Measurements from ENCODE around the gene ATAT1.

DNA sequence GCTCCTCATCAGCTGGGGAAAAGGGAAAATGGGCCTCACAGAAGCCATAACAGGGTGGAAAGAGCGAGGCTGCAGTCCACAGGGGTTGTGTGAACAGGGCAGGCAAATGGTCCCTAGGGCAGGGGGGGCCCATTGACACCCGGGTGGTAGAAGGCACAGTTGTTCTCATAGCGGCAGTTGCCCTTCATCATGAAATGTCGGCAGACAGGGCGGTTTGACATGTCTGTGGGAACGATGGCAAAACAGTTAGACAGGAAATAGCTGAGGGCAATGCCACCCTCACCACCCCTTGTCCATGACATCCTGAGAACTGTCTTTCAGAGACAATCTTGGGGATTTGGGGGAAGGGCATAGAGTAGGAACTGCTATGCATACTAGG, 25.2 kb upstream of the ATAT1 start:
- no peak for TF ChIP-seq ZSCAN29 (IDR thresholded peaks at IDR 0.05)
- TF ChIP-seq CREB1 (IDR thresholded peaks at IDR 0.05), result no peak
- TF ChIP-seq CREB1 (CRISPR knock-in tag; IDR thresholded peaks at IDR 0.05), result no peak
- no peak for TF ChIP-seq SMARCA5 (IDR thresholded peaks at IDR 0.05)
- TF ChIP-seq, protein P1, sequence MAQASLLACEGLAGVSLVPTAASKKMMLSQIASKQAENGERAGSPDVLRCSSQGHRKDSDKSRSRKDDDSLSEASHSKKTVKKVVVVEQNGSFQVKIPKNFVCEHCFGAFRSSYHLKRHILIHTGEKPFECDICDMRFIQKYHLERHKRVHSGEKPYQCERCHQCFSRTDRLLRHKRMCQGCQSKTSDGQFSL (CRISPR knock-in tag; IDR thresholded peaks at IDR 0.05), result no peak
- TF ChIP-seq, protein P1 (tag; IDR thresholded peaks at IDR 0.05), result no peak
- TF ChIP-seq RBM39 (optimal IDR thresholded peaks at IDR 0.05; ENCODE audit: low read depth, low read length), result no peak
- TF ChIP-seq, protein P2, sequence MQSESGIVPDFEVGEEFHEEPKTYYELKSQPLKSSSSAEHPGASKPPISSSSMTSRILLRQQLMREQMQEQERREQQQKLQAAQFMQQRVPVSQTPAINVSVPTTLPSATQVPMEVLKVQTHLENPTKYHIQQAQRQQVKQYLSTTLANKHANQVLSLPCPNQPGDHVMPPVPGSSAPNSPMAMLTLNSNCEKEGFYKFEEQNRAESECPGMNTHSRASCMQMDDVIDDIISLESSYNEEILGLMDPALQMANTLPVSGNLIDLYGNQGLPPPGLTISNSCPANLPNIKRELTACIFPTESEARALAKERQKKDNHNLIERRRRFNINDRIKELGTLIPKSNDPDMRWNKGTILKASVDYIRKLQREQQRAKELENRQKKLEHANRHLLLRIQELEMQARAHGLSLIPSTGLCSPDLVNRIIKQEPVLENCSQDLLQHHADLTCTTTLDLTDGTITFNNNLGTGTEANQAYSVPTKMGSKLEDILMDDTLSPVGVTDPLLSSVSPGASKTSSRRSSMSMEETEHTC (IDR thresholded peaks at IDR 0.05), result no peak
- TF ChIP-seq, protein P3, sequence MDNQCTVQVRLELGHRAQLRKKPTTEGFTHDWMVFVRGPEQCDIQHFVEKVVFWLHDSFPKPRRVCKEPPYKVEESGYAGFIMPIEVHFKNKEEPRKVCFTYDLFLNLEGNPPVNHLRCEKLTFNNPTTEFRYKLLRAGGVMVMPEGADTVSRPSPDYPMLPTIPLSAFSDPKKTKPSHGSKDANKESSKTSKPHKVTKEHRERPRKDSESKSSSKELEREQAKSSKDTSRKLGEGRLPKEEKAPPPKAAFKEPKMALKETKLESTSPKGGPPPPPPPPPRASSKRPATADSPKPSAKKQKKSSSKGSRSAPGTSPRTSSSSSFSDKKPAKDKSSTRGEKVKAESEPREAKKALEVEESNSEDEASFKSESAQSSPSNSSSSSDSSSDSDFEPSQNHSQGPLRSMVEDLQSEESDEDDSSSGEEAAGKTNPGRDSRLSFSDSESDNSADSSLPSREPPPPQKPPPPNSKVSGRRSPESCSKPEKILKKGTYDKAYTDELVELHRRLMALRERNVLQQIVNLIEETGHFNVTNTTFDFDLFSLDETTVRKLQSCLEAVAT (IDR thresholded peaks at IDR 0.05), result no peak
- TF ChIP-seq SRSF3 (IDR thresholded peaks at IDR 0.05; ENCODE audit: insufficient read depth, low read length), result no peak
- TF ChIP-seq EZH2 (IDR thresholded peaks at IDR 0.05; ENCODE audit: borderline replicate concordance, low read depth, low read length), result no peak
- no peak for TF ChIP-seq KAT8 (IDR thresholded peaks at IDR 0.05; ENCODE audit: low read depth)
- TF ChIP-seq, protein P4, sequence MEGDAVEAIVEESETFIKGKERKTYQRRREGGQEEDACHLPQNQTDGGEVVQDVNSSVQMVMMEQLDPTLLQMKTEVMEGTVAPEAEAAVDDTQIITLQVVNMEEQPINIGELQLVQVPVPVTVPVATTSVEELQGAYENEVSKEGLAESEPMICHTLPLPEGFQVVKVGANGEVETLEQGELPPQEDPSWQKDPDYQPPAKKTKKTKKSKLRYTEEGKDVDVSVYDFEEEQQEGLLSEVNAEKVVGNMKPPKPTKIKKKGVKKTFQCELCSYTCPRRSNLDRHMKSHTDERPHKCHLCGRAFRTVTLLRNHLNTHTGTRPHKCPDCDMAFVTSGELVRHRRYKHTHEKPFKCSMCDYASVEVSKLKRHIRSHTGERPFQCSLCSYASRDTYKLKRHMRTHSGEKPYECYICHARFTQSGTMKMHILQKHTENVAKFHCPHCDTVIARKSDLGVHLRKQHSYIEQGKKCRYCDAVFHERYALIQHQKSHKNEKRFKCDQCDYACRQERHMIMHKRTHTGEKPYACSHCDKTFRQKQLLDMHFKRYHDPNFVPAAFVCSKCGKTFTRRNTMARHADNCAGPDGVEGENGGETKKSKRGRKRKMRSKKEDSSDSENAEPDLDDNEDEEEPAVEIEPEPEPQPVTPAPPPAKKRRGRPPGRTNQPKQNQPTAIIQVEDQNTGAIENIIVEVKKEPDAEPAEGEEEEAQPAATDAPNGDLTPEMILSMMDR (IDR thresholded peaks at IDR 0.05 in 2 of 3, conservative IDR thresholded peaks at IDR 0.05 in 1 of 3; ENCODE audit: insufficient read depth in 2 of 3, low read depth in 1 of 3, low read length in 3 of 3), result no peak
- no peak for TF ChIP-seq FOXK2 (conservative IDR thresholded peaks at IDR 0.05 in 1 of 2, IDR thresholded peaks at IDR 0.05 in 1 of 2; ENCODE audit: low read depth in 2 of 2)

Data from K562 (cell line).